GM12878 (cell line): ENCODE results near the gene MAP4K4. TPM values are rescaled to one million over a fixed set of nuclear protein-coding genes. Genes with fewer than 3 reads are reported as not detected.

Experiments
- ATAC-seq: fragments of 200-7000 bp; cut with Tn5 transposase; 3 replicates; pipeline ENCODE4 v1.9.1; 2020; ENCODE audit warnings: mild to moderate bottlenecking, moderate library complexity
- BruUV-seq: library from RNA; stranded (reverse); fragments of 400-500 nt; replicated peaks from 2 replicates; lab custom pipeline; 2021; lab: Mats Ljungman, UMichigan
- CTCF ChIA-PET: fragments of 300-600 bp; sonication (Branson Sonifier 250); formaldehyde crosslinking; extraction: SDS; loops from one replicate; lab custom pipeline; 2021; ENCODE audit warnings: inconsistent platforms; lab: Yijun Ruan, JAX
- POLR2A ChIA-PET: fragments of 350-600 bp; formaldehyde crosslinking; extraction: SDS; loops from one replicate; lab custom pipeline; 2021; ENCODE audit warnings: inconsistent platforms; lab: Charles Lee
- RAD21 ChIA-PET: fragments of 300-600 bp; sonication (Branson Sonifier 250); formaldehyde crosslinking; loops from one replicate; lab custom pipeline; 2023; ENCODE audit warnings: antibody characterized with exemption; ENCODE audit not compliant: unreplicated experiment; lab: Charles Lee
- SMC1A ChIA-PET: fragments of 300-600 bp; sonication (Branson Sonifier 250); formaldehyde crosslinking; loops from one replicate; lab custom pipeline; 2023; ENCODE audit not compliant: unreplicated experiment, uncharacterized antibody; lab: Charles Lee
- DNase-seq: peaks from one replicate; pipeline ENCODE4 v3.0.0-alpha.2; 2011; ENCODE audit warnings: low read depth, low spot score
- FAIRE-seq: peaks from 3 replicates; lab custom pipeline; 2011; peaks lifted over from hg19 to GRCh38; lab: Jason Lieb, UNC
- H2AFZ ChIP-seq: 2 replicates; pipeline ENCODE4 v1.6.0; 2011; ENCODE audit warnings: low read depth, low read length, control low read depth; ENCODE audit not compliant: control insufficient read depth
- H3K27ac ChIP-seq: 2 replicates; pipeline ENCODE4 v1.5.1; 2011; ENCODE audit warnings: control low read depth; ENCODE audit not compliant: control insufficient read depth, insufficient read depth
- H3K27me3 ChIP-seq, 2 experiments: replicated peaks in 1 of 2; 2 replicates each; pipeline versions ENCODE4 v1.6.0 to v1.6.1; 2011; ENCODE audit warnings: low read length in 1 of 2; ENCODE audit not compliant: control insufficient read depth in 2 of 2, insufficient read depth in 2 of 2
- H3K36me3 ChIP-seq, 2 experiments: 2 replicates each; pipeline ENCODE4 v1.5.1; 2011; ENCODE audit warnings: low read length in 1 of 2; ENCODE audit not compliant: control insufficient read depth in 2 of 2, insufficient read depth in 2 of 2
- H3K4me1 ChIP-seq: 2 replicates; pipeline ENCODE4 v1.6.1; 2011; ENCODE audit warnings: mild to moderate bottlenecking, low read length, moderate library complexity, mixed read lengths; ENCODE audit not compliant: control insufficient read depth, insufficient read depth
- H3K4me2 ChIP-seq: 2 replicates; pipeline ENCODE4 v1.6.0; 2011; ENCODE audit warnings: control low read depth; ENCODE audit not compliant: control insufficient read depth, insufficient read depth
- H3K4me3 ChIP-seq: fragments of 200-600 bp; sonication (generic); 2 replicates; pipeline ENCODE4 v1.5.1; 2016
- H3K79me2 ChIP-seq: 2 replicates; pipeline ENCODE4 v1.6.0; 2011; ENCODE audit warnings: low read length; ENCODE audit not compliant: control insufficient read depth, insufficient read depth
- H3K9ac ChIP-seq: 2 replicates; pipeline ENCODE4 v1.8.0; 2011; ENCODE audit warnings: low read length, control low read depth, mixed read lengths; ENCODE audit not compliant: control insufficient read depth, insufficient read depth
- H3K9me3 ChIP-seq: replicated peaks from 3 replicates; pipeline ENCODE4 v1.5.1; 2011; ENCODE audit warnings: mild to moderate bottlenecking, low read length; ENCODE audit not compliant: control insufficient read depth, insufficient read depth
- H4K20me1 ChIP-seq: 2 replicates; pipeline ENCODE4 v1.6.0; 2011; ENCODE audit not compliant: control insufficient read depth, insufficient read depth
- PAX5 ChIP-seq: IDR thresholded peaks from 2 replicates; pipeline ENCODE4 v1.6.1; 2011; ENCODE audit warnings: low read depth, low read length, borderline replicate concordance
- ZBED1 ChIP-seq: IDR thresholded peaks from 2 replicates; pipeline ENCODE4 v1.6.1; 2016; ENCODE audit warnings: borderline replicate concordance
- WGBS: methylation state at CpG from one replicate; pipeline ENCODE4 v1.1.6; 2016; ENCODE audit warnings: low lambda C conversion rate; ENCODE audit not compliant: insufficient replicate concordance, insufficient coverage; ENCODE audit errors: missing lambda C conversion rate; 5-methylcytosine and 5-hydroxymethylcytosine counted together
- in situ Hi-C: fragments of 300-500 bp; cut with MboI; formaldehyde crosslinking; loops from 9 replicates; pipeline ENCODE4 v1.14.3; 2018; ENCODE audit warnings: mixed read lengths
- intact Hi-C: fragments of 100-400 bp; cut with micrococcal nuclease; formaldehyde crosslinking; loops from one replicate; pipeline ENCODE4 v1.14.2; 2022; ENCODE audit not compliant: unreplicated experiment
- polyA plus RNA-seq, 11 experiments: library from polyadenylated mRNA; depleted of rRNA in 4 of 11; unstranded in 6 of 11; stranded (reverse) in 5 of 11; fragments of >200 nt; fragmentation: Nextera tagmentation in 4 of 11; fragmentation: Illumina TruSeq in 1 of 11; extraction: Ambion mirVana in 4 of 11; extraction: Trizol in 1 of 11; gene quantifications; 1 replicate in 1 of 11; 2 replicates in 10 of 11; pipeline versions ENCODE4 v1.2.1 to v1.2.3, GENCODE V29; 2011 to 2016; ENCODE audit warnings: inconsistent platforms in 2 of 11, missing spikeins in 2 of 11, low read depth in 1 of 11
- total RNA-seq, 4 experiments: library from RNA; depleted of rRNA in 3 of 4; stranded (reverse); fragments of >200 nt in 3 of 4; fragmentation: Illumina TruSeq in 1 of 4; extraction: Trizol in 1 of 4; gene quantifications; 2 replicates each; pipeline versions ENCODE4 v1.2.1 to v1.2.3, GENCODE V29; 2013 to 2021
- TF ChIP-seq, protein P1 (sequence below): fragments of 450-650 bp; conservative IDR thresholded peaks from 2 replicates; pipeline ENCODE4 v1.6.1; 2017; ENCODE audit warnings: mild to moderate bottlenecking, moderate library complexity
- TF ChIP-seq, protein P2 (sequence below): IDR thresholded peaks from 2 replicates; pipeline ENCODE4 v1.6.1; 2012; ENCODE audit warnings: low read length, inconsistent platforms
- TF ChIP-seq, protein P3 (sequence below): IDR thresholded peaks from 2 replicates; pipeline ENCODE4 v1.6.1; 2011; ENCODE audit warnings: low read depth, low read length, improper control_type of control experiment, borderline replicate concordance

The MAP4K4 gene
- total and polyA plus RNA-seq, 10 of the 15 experiments (the other 5 are each of a cell fraction or from before 2014, with no cell fraction given) = 1.9 to 50.4 (median 9.7) TPM

DNA sequence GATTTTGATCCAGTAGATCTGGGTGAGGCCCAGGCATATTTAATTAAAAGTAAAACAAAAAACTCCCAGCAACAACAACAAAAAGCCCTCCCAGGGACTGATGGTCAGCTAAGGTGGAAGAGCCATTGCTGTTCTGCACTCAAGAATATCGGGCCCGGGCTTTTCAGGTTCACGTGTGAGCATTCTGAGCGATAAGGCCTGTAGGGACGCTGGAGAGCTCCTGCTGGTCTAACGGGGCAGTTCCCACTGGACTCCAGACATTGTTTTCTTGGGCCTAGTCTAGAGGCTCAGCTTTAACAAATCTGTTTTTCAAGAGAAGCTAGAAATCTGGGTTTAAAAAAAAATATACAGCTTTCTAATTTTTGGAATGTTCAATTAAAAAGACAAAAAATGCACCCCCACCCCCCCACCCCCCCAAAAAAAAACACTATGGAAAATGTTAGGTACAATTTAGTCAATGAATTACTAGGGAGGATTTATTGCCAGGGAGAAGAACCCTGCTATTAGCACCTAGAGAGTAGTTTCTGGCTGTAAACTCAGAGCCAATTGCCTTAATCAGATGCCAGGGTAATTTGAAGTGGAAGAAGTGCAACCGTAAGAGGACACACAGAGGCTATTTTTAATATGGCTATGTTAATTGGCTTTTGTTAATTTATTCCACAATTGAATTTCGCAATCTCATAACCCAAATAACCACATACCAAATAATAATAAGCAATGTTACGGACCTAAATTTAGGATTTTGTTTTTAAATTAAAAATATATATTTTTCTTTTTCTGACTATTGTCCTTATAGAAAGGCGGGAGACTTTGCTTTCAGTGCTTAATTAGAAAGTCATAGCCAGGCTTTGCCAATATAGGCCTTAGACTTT is 78.9 kb downstream of the MAP4K4 start (continued):
- TF ChIP-seq, protein P1, sequence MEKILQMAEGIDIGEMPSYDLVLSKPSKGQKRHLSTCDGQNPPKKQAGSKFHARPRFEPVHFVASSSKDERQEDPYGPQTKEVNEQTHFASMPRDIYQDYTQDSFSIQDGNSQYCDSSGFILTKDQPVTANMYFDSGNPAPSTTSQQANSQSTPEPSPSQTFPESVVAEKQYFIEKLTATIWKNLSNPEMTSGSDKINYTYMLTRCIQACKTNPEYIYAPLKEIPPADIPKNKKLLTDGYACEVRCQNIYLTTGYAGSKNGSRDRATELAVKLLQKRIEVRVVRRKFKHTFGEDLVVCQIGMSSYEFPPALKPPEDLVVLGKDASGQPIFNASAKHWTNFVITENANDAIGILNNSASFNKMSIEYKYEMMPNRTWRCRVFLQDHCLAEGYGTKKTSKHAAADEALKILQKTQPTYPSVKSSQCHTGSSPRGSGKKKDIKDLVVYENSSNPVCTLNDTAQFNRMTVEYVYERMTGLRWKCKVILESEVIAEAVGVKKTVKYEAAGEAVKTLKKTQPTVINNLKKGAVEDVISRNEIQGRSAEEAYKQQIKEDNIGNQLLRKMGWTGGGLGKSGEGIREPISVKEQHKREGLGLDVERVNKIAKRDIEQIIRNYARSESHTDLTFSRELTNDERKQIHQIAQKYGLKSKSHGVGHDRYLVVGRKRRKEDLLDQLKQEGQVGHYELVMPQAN = no peak
- TF ChIP-seq ZBED1 = no peak
- TF ChIP-seq, protein P2, sequence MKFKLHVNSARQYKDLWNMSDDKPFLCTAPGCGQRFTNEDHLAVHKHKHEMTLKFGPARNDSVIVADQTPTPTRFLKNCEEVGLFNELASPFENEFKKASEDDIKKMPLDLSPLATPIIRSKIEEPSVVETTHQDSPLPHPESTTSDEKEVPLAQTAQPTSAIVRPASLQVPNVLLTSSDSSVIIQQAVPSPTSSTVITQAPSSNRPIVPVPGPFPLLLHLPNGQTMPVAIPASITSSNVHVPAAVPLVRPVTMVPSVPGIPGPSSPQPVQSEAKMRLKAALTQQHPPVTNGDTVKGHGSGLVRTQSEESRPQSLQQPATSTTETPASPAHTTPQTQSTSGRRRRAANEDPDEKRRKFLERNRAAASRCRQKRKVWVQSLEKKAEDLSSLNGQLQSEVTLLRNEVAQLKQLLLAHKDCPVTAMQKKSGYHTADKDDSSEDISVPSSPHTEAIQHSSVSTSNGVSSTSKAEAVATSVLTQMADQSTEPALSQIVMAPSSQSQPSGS = no peak

DNA sequence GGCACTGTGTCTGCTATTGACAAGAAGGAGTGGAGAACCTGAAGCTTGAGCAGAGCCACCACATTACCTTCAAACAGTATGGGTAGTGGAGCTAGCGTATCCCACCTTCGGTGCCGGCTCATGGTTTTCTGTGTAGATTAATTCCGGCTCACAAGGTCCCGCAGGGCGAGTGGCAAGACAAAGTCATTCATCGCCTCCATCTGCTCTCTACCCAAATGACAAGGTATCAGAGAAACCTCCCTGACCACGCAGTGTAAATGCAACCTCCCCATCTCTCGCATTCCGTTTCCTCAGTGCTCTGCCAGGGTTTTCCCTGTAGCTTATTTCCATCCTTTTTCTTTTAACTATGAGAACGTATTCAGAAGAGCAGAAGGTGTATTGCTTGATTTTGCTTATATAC is 79.8 kb downstream of the MAP4K4 start:
- H3K27ac ChIP-seq = no peak overlapping the region
- H3K27me3 ChIP-seq = peaks cover 0 to 4% of the 10 kb centered on the region in 2 experiments; a peak in 1 of 4 replicates
- no peak overlapping the region for H3K4me3 ChIP-seq
- BruUV-seq = no TSS peak
- no peaks in the 10 kb centered on the region for H3K36me3 ChIP-seq
- ATAC-seq (no peak), DNase-seq (no peak), FAIRE-seq (no peak)
- 69% methylated on average over 11 of the region's 11 CpGs for WGBS
- H3K9me3 ChIP-seq = no peaks in the 10 kb centered on the region
- no peak overlapping the region for H3K9ac ChIP-seq
- in situ Hi-C loops = no loop called here
- ChIA-PET CTCF (interaction anchor here (1.2 kb wide), 1 partner anchor 11 kb away, joined by 3 read pairs; no protein-coding TSS in a partner anchor), POLR2A (no interaction called here), RAD21 (no interaction called here), SMC1A (interaction anchor here (1.3 kb wide), 1 partner anchor 48 kb away, joined by 3 read pairs; no protein-coding TSS in a partner anchor)
- TF ChIP-seq, protein P3, sequence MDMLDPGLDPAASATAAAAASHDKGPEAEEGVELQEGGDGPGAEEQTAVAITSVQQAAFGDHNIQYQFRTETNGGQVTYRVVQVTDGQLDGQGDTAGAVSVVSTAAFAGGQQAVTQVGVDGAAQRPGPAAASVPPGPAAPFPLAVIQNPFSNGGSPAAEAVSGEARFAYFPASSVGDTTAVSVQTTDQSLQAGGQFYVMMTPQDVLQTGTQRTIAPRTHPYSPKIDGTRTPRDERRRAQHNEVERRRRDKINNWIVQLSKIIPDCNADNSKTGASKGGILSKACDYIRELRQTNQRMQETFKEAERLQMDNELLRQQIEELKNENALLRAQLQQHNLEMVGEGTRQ = no peak
- TF ChIP-seq PAX5 = no peak
- no peaks in the 10 kb centered on the region for H3K4me1 ChIP-seq
- H3K4me2 ChIP-seq = no peak overlapping the region
- no peaks in the 10 kb centered on the region; the same call in 1 of the 2 replicates for H4K20me1 ChIP-seq
- intact Hi-C loops = no loop called here
- H2AFZ ChIP-seq = no peak overlapping the region
- no peaks in the 10 kb centered on the region for H3K79me2 ChIP-seq
